Esophagus squamous epithelium (tissue), 4 donors: Measurements from ENCODE around the gene HBG2.

Source experiments
- CTCF ChIP-seq, 6 experiments: fragments of 450-650 bp in 4 of 6; fragments of 200-600 bp in 2 of 6; sonication (generic) in 2 of 6; IDR thresholded peaks; one replicate each; pipeline ENCODE4 v1.5.1; 2016 to 2019; ENCODE audit warnings: antibody characterized with exemption in 6 of 6, mild to moderate bottlenecking in 4 of 6, moderate library complexity in 4 of 6
- POLR2A ChIP-seq, 4 donors: fragments of 450-650 bp; IDR thresholded peaks; one replicate each; pipeline ENCODE4 v1.6.1; 2017; ENCODE audit warnings: antibody characterized with exemption in 4 of 4, mild to moderate bottlenecking in 4 of 4, moderate library complexity in 3 of 4

GRCh38 chr11:5285703-5286340 lies 31.2 kb upstream of the HBG2 start:
- TF ChIP-seq POLR2A (IDR thresholded peaks at IDR 0.05) (no peak), CTCF (IDR thresholded peaks at IDR 0.05) (no peak)
